Right cardiac atrium (tissue), 5 donors: Measurements from ENCODE around the gene MAML3. TPM values are rescaled to one million over a fixed set of nuclear protein-coding genes. Genes with fewer than 3 reads are reported as not detected.
"Not testable (repeated sequence)": the region's sequence is repeated elsewhere in the genome, so short reads cannot be mapped to it uniquely, and the experiment has no call there.

Experiments used
- ATAC-seq, 2 donors: fragments of 200-7000 bp; cut with Tn5 transposase; one replicate each; pipeline versions ENCODE4 v1.8.0 to v1.9.1; 2020; ENCODE audit warnings: moderate library complexity in 2 of 2, mild to moderate bottlenecking in 1 of 2
- DNase-seq, 3 donors: peaks; one replicate each; pipeline ENCODE4 v3.0.0-alpha.2; 2020
- H3K27ac ChIP-seq: one replicate; pipeline ENCODE4 v1.5.1; 2013; ENCODE audit warnings: mild to moderate bottlenecking, low read length, control low read depth, moderate library complexity
- H3K27me3 ChIP-seq: one replicate; pipeline ENCODE4 v1.6.1; 2013; ENCODE audit not compliant: control insufficient read depth, insufficient read depth
- H3K4me1 ChIP-seq: one replicate; pipeline ENCODE4 v1.6.1; 2013; ENCODE audit warnings: low read length; ENCODE audit not compliant: control insufficient read depth, insufficient read depth
- H3K4me3 ChIP-seq: one replicate; pipeline ENCODE4 v1.5.1; 2013; ENCODE audit warnings: low read length, control low read depth
- H3K9me3 ChIP-seq: one replicate; pipeline ENCODE4 v1.6.1; 2013; ENCODE audit warnings: low read length; ENCODE audit not compliant: control insufficient read depth
- WGBS: extraction: QIAGEN DNeasy Blood & Tissue Kit; methylation state at CpG from one replicate; pipeline ENCODE4 v1.1.7; 2013; 5-methylcytosine and 5-hydroxymethylcytosine counted together
- intact Hi-C, 4 donors: fragments of 100-400 bp; cut with DNase I; formaldehyde crosslinking; loops; one replicate each; pipeline versions ENCODE4 v1.11.0 to v1.14.0; 2022 to 2023
- polyA plus RNA-seq: library from polyadenylated mRNA; stranded (reverse); fragments of 200-250 nt; gene quantifications from one replicate; pipeline ENCODE4 v1.2.3, GENCODE V29; 2013
- total RNA-seq, 4 donors: library from RNA; stranded (reverse); fragmentation: NEBNext Ultra II Directional; extraction: Animal tissue kit (Norgen Biotek cat#: 25700); gene quantifications; one replicate each; pipeline ENCODE4 v1.2.1, GENCODE V29; 2021
- donor health status: healthy with polysubstance abuse.
- donor health status: DM: no; HTN: yes; CAD: no.
- donor health status: DM: no; HTN: no; CAD: no.
- donor health status: DM: no; HTN: yes; CAD: no; lungs with severe emphysema.
- donor health status: DM: yes; HTN: yes; CAD: no.

MAML3 gene
- total and polyA plus RNA-seq, 5 donors: 1.6 to 4.2 (median 3.2) TPM

DNA sequence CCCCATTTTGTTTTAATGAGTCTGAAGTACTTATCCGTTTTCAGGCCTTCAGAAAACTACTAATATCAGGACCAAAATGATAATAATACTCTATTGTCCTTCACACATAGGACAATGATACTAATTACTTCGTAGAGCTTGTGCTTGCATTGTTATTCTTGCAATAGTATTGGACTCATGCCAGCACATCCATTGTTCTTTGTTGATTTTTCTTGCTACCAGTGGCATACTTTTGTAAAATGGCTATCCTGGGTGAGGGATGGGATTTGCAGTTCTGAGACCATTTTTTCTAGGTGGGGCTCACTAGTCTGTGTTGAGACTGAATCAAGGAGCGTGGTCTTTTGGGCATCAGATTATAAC is 195.3 kb downstream of the MAML3 start:
- DNase-seq: no peak
- Histone ChIP-seq H3K9me3 (no peaks in the 10 kb centered on the region), H3K4me3 (no peak overlapping the region), H3K27ac (no peak overlapping the region), H3K4me1 (peaks cover 3% of the 10 kb centered on the region), H3K27me3 (no peaks in the 10 kb centered on the region)
- intact Hi-C loops: no loop called here
- 74% methylated on average over 3 of the region's 3 CpGs for WGBS
- no peak for ATAC-seq

DNA sequence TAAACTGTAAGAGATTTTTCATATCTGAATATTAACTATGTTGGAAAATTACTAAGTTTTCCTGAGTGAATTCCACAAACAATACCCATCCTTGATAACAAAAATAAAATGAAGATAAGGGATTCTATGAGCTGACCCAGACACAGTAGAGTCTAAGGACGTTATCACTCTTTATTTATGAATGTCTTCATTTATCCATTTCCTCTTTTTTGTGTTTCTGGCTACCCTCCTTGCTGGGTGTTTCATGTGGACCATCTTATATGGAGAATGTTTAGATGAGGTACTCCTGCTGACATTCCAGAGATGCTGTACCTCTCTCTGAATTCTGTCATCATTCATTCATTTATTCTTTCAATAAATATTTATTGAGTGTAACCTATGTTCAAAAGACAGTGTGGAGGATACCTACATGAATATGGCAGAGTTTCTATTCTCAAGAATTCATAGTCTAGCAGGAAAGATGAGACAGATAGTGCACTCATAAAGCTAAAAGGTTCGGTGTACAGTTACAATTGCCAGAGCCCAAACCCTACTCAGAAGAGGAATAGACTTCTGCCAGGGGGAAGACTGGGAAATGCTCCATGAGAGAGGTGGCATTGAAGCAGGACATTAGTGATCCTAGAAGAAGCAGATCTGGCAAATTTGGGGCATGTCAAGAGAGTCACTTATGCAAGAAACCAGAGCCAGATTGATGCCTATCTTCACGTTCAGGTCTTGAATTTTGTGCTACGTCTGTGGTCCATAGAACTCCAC is 195.8 kb downstream of the MAML3 start:
- intact Hi-C loops: no loop called here
- H3K4me1 ChIP-seq: peaks cover 3% of the 10 kb centered on the region

DNA sequence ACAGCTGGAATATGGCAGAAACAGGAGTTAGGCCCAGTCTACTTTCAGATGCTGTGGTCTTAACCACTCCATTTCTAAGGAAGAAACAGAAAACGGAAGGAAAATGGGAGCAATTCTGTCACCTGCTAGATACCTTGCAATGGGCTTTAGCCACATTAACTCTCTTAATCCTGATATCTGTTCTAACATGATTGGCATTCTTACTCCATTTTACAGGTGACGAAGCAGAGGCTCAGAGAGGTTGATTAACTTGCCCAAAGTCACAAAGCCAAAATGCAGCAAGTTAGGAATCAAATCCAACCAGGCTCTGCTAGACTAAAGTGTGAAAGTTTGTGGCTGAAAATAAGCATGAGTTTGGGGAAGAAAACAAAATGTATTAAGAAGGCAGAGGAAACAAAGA is 196.9 kb downstream of the MAML3 start:
- H3K9me3 ChIP-seq: no peaks in the 10 kb centered on the region
- no peak overlapping the region for H3K27ac ChIP-seq
- H3K4me3 ChIP-seq: no peak overlapping the region
- 95% methylated on average over 2 of the region's 2 CpGs for WGBS
- no peak for DNase-seq
- H3K27me3 ChIP-seq: no peaks in the 10 kb centered on the region
- intact Hi-C loops: no loop called here
- ATAC-seq: no peak
- peaks cover 3% of the 10 kb centered on the region for H3K4me1 ChIP-seq

More for the DNA sequence above, 195.8 kb downstream of the MAML3 start:
- 72% methylated on average over 4 of the region's 4 CpGs for whole genome bisulfite sequencing
- Histone ChIP-seq H3K9me3 (no peaks in the 10 kb centered on the region), H3K27ac (no peak overlapping the region), H3K4me3 (no peak overlapping the region), H3K27me3 (no peaks in the 10 kb centered on the region)
- ATAC-seq: no peak
- DNase-seq: no peak

DNA sequence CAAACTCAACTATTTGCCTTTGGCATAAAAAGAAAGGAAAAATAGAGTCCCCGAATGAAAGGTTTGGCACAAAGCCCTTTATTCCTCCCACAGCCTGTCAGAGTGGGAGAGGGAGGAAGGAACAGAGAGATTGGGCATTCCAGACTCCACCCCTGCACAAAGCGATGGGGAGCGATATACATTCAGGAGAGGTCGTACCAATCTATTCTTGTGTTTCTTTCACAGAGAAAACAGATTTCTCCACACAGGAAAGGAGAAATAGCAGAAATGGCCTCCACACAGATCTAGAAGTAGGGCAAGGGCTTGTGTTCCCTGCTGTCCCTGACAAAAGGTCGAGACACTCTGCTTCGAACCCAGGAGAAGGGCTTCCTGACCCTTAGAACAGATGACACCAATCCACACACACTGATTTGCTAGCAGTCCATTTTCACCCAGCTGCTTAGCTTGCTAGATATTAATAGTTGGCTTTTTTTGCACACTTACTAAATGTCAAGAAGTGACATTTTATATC is 197.4 kb downstream of the MAML3 start:
- H3K4me3 ChIP-seq: peak overlapping the region; percentile 42
- intact Hi-C loops: no loop called here

GRCh38 chr4:139955600-139955999 is 198.4 kb downstream of the MAML3 start:
- DNase-seq (no peak), ATAC-seq (no peak)
- intact Hi-C loops: no loop called here
- H3K27ac ChIP-seq: no peak overlapping the region
- 79% methylated on average over 2 of the region's 2 CpGs for WGBS
- H3K27me3 ChIP-seq: no peaks in the 10 kb centered on the region
- peaks cover 3% of the 10 kb centered on the region for H3K4me1 ChIP-seq
- H3K9me3 ChIP-seq: no peaks in the 10 kb centered on the region
- no peak overlapping the region for H3K4me3 ChIP-seq

More for the DNA sequence above, 197.4 kb downstream of the MAML3 start:
- peak overlapping the region; percentile 75 for H3K27ac ChIP-seq
- H3K9me3 ChIP-seq: no peaks in the 10 kb centered on the region
- DNase-seq (no peak), ATAC-seq (peak; percentile 86 to 87)
- WGBS: 27% methylated on average over 6 of the region's 6 CpGs
- peaks cover 3% of the 10 kb centered on the region for H3K4me1 ChIP-seq
- no peaks in the 10 kb centered on the region for H3K27me3 ChIP-seq

DNA sequence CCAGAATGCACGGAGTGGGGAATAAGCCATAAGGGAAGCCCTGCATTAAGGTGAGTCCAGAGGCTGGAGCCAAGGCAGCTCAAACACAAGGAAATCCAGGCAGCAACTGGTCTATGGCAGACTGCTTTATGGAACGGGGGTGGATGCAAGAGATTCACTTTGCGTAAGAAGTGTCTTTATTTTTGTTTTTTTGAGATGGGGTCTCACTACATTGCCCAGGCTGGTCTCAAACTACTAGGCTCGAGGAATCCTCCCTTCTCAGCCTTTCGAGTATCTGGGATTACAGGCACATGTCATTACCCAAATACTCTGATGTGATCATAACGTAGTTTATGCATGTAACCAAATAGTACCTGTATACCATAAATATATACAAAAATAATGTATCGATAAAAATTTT is 199.5 kb downstream of the MAML3 start:
- intact Hi-C loops: no loop called here
- no peaks in the 10 kb centered on the region for H3K27me3 ChIP-seq
- no peaks in the 10 kb centered on the region for H3K9me3 ChIP-seq
- WGBS: 96% methylated on average over 7 of the region's 7 CpGs
- no peak overlapping the region for H3K4me3 ChIP-seq
- no peak for ATAC-seq
- peaks cover 3% of the 10 kb centered on the region for H3K4me1 ChIP-seq
- no peak for DNase-seq
- no peak overlapping the region for H3K27ac ChIP-seq

- H3K27ac ChIP-seq: no peak overlapping the region
- ATAC-seq: peak in 1 of 2 donors; percentile 26
Measured at GRCh38 chr4:139951021-139951420, 203.0 kb downstream of the MAML3 start.

DNA sequence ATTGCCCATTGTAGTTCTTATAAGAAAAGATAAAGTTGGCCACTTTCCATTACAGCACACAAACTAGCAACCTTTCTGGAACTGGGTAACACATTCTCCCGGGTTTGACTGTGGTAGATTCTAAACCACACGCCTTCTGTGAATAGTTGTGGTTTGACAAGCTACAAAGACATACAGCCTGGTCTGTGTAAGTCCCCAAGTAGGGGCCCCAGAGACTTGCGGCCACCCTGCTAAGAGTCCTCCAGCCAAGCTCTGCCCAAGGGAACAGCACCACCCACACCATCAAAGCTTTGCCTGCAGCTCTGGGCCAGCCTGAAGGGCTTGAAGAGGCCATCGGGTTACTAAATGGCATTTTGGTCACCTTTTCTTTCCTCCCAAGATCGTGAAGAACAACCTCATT is 203.4 kb downstream of the MAML3 start:
- Histone ChIP-seq H3K4me3 (no peak overlapping the region), H3K27me3 (no peaks in the 10 kb centered on the region), H3K4me1 (peaks cover 3% of the 10 kb centered on the region), H3K9me3 (no peaks in the 10 kb centered on the region), H3K27ac (no peak overlapping the region)
- intact Hi-C loops: no loop called here
- no peak for ATAC-seq
- no peak for DNase-seq
- whole genome bisulfite sequencing: 88% methylated on average over 5 of the region's 5 CpGs

More at GRCh38 chr4:139951021-139951420, 203.0 kb downstream of the MAML3 start:
- H3K27me3 ChIP-seq: no peaks in the 10 kb centered on the region
- DNase-seq: peak in 1 of 3 donors; percentile 33
- no peak overlapping the region for H3K4me3 ChIP-seq
- H3K4me1 ChIP-seq: peaks cover 3% of the 10 kb centered on the region
- intact Hi-C loops: no loop called here
- WGBS: 81% methylated on average over 2 of the region's 2 CpGs
- no peaks in the 10 kb centered on the region for H3K9me3 ChIP-seq

DNA sequence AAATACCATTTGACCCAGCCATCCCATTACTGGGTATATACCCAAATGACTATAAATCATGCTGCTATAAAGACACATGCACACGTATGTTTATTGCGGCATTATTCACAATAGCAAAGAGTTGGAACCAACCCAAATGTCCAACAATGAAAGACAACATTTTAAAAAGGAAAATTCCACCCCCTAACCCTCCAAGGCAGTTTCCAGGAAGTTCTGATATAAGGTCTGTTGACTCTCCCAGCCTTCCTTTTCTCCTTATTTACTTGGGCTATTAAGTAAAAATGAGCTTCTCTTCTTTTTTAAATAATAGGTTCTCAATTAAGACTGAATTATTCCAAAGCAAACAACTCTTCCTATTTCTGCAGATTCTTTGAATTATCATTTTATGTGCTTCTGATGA is 209.1 kb downstream of the MAML3 start:
- H3K9me3 ChIP-seq, DNase-seq, ATAC-seq, intact Hi-C loops, H3K27ac ChIP-seq, H3K4me1 ChIP-seq, H3K27me3 ChIP-seq, H3K4me3 ChIP-seq: not testable (repeated sequence)
- 83% methylated on average over 2 of the region's 2 CpGs for WGBS

- H3K4me3 ChIP-seq: no peak overlapping the region
Measured at GRCh38 chr4:139943277-139943676, 210.7 kb downstream of the MAML3 start.

DNA sequence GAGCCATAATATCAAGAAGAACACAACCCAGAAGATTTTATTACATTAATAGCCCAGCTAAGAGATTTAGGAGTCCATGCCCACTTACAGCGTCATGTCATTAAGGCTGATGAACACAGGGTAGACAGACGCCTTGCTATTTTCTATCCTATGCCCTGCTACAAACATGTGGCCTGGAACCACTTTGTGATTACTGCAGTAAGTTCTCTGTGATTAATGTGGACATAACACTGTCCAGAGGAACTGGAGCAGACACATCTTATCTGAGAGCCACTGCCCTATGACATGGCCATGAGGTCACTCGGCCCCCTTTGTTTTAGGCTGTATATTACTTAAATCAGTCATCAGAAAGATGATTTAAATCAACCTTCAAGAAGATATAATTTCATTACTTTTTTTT is 211.7 kb downstream of the MAML3 start:
- intact Hi-C loops: no loop called here
- H3K27me3 ChIP-seq: no peaks in the 10 kb centered on the region
- H3K4me3 ChIP-seq: no peak overlapping the region
- peaks cover 3% of the 10 kb centered on the region for H3K4me1 ChIP-seq
- DNase-seq (no peak), ATAC-seq (peak; percentile 48 to 78)
- no peaks in the 10 kb centered on the region for H3K9me3 ChIP-seq
- H3K27ac ChIP-seq: no peak overlapping the region
- 66% methylated on average over 3 of the region's 3 CpGs for whole genome bisulfite sequencing

More at GRCh38 chr4:139943277-139943676, 210.7 kb downstream of the MAML3 start:
- no peaks in the 10 kb centered on the region for H3K9me3 ChIP-seq
- intact Hi-C loops: no loop called here
- 47% methylated on average over 2 of the region's 2 CpGs for WGBS
- peaks cover 4% of the 10 kb centered on the region for H3K4me1 ChIP-seq
- DNase-seq (no peak), ATAC-seq (no peak)
- H3K27me3 ChIP-seq: no peaks in the 10 kb centered on the region
- no peak overlapping the region for H3K27ac ChIP-seq
